Common myeloid progenitor, CD34-positive (primary cell): ENCODE results near the gene ANKRD28.

Experiments used
- CTCF ChIA-PET: fragments of 350-600 bp; sonication (Branson Sonifier 250); formaldehyde crosslinking; loops from one replicate; lab custom pipeline; 2021; ENCODE audit warnings: antibody characterized with exemption; lab: Charles Lee
- POLR2A ChIA-PET: fragments of 350-600 bp; sonication (Branson Sonifier 250); formaldehyde crosslinking; loops from one replicate; lab custom pipeline; 2021; ENCODE audit warnings: antibody characterized with exemption; lab: Charles Lee
- DNase-seq, 3 donors: peaks; one replicate each; pipeline versions ENCODE4 v3.0.0 to v3.0.0-alpha.2; 2013
- H3K27ac ChIP-seq, 2 experiments: 1 replicate in 1 of 2; 2 replicates in 1 of 2; pipeline ENCODE4 v1.7.0; 2013; ENCODE audit warnings: inconsistent platforms in 2 of 2, low read length in 2 of 2, mild to moderate bottlenecking in 2 of 2, low read depth in 1 of 2, moderate library complexity in 1 of 2; ENCODE audit not compliant: severe bottlenecking in 2 of 2, insufficient read depth in 1 of 2, poor library complexity in 1 of 2
- H3K27me3 ChIP-seq, 5 experiments: replicated peaks in 2 of 5; 1 replicate in 3 of 5; 2 replicates in 2 of 5; pipeline versions ENCODE4 v1.6.1 to v1.7.0; 2013; ENCODE audit warnings: low read length in 4 of 5, mild to moderate bottlenecking in 2 of 5, moderate library complexity in 2 of 5, inconsistent platforms in 1 of 5; ENCODE audit not compliant: insufficient read depth in 5 of 5, control insufficient read depth in 4 of 5
- H3K36me3 ChIP-seq, 4 experiments: 1 replicate in 2 of 4; 2 replicates in 2 of 4; pipeline versions ENCODE4 v1.6.1 to v1.7.0; 2013; ENCODE audit warnings: low read length in 3 of 4, control low read depth in 1 of 4, mild to moderate bottlenecking in 1 of 4; ENCODE audit not compliant: control insufficient read depth in 4 of 4, insufficient read depth in 4 of 4
- H3K4me1 ChIP-seq, 4 experiments: 1 replicate in 3 of 4; 2 replicates in 1 of 4; pipeline versions ENCODE4 v1.6.1 to v1.7.1; 2013; ENCODE audit warnings: low read length in 3 of 4, mild to moderate bottlenecking in 3 of 4, control low read depth in 1 of 4, inconsistent platforms in 1 of 4, moderate library complexity in 1 of 4; ENCODE audit not compliant: control insufficient read depth in 4 of 4, insufficient read depth in 4 of 4; ENCODE audit errors: control extremely low read depth in 1 of 4
- H3K4me3 ChIP-seq, 7 experiments: 1 replicate in 4 of 7; 2 replicates in 3 of 7; pipeline versions ENCODE4 v1.5.1 to v1.7.0; 2013; ENCODE audit warnings: mild to moderate bottlenecking in 7 of 7, low read length in 6 of 7, moderate library complexity in 6 of 7, inconsistent platforms in 2 of 7, low read depth in 2 of 7, control low read depth in 1 of 7; ENCODE audit not compliant: insufficient read depth in 4 of 7, control insufficient read depth in 1 of 7; ENCODE audit errors: extremely low read depth in 1 of 7
- H3K9me3 ChIP-seq, 5 experiments: 1 replicate in 4 of 5; 2 replicates in 1 of 5; pipeline versions ENCODE4 v1.6.1 to v1.7.1; 2013; ENCODE audit warnings: low read length in 4 of 5, mild to moderate bottlenecking in 2 of 5, inconsistent platforms in 1 of 5, low read depth in 1 of 5, moderate library complexity in 1 of 5; ENCODE audit not compliant: control insufficient read depth in 4 of 5, insufficient read depth in 2 of 5; ENCODE audit errors: control extremely low read depth in 1 of 5
- WGBS: methylation state at CpG from one replicate; pipeline ENCODE4 v1.1.5; 2013; ENCODE audit not compliant: insufficient coverage; 5-methylcytosine and 5-hydroxymethylcytosine counted together

Gene ANKRD28

GRCh38 chr3:15771444-15771843 is 26.3 kb downstream of the ANKRD28 start:
- DNase-seq, result peak in 1 of 3 donors; percentile 9
- H3K4me3 ChIP-seq, result no peak overlapping the region
- H3K9me3 ChIP-seq, result no peaks in the 10 kb centered on the region
- peaks cover 0 to 11% (median 5%) of the 10 kb centered on the region in 4 experiments for H3K4me1 ChIP-seq
- no CpG with 5 or more reads among the region's 1 CpG for WGBS
- peaks cover 7 to 58% (median 16%) of the 10 kb centered on the region in 4 experiments for H3K36me3 ChIP-seq
- CTCF ChIA-PET, result interaction anchor here (0.7 to 1.1 kb wide), 2 partner anchors 23 to 35 kb away, joined by 3 read pairs; no protein-coding TSS in a partner anchor
- H3K27ac ChIP-seq, result no peak overlapping the region
- no peaks in the 10 kb centered on the region for H3K27me3 ChIP-seq
- POLR2A ChIA-PET, result no interaction called here

- Histone ChIP-seq H3K27ac (no peak overlapping the region), H3K27me3 (no peaks in the 10 kb centered on the region), H3K9me3 (no peaks in the 10 kb centered on the region), H3K4me1 (peaks cover 0 to 11% (median 5%) of the 10 kb centered on the region in 4 experiments), H3K36me3 (peaks cover 16 to 69% (median 22%) of the 10 kb centered on the region in 4 experiments), H3K4me3 (no peak overlapping the region)
- CTCF ChIA-PET, result interaction anchor here (1.0 to 2.1 kb wide), 5 partner anchors 11 to 44 kb away, joined by 3 to 7 read pairs (median 3); no protein-coding TSS in a partner anchor
- peak; percentile 22 to 43 (median 36) for DNase-seq
- no CpG with 5 or more reads among the region's 2 CpGs for WGBS
- POLR2A ChIA-PET, result no interaction called here
Measured at GRCh38 chr3:15769256-15769915, 28.4 kb downstream of the ANKRD28 start.

GRCh38 chr3:15768421-15769255 is 29.1 kb downstream of the ANKRD28 start:
- H3K27ac ChIP-seq, result peak overlapping the region in 1 of 2 experiments; percentile 26
- ChIA-PET POLR2A (interaction anchor here (0.7 kb wide), 1 partner anchor 9 kb away, joined by 4 read pairs; no protein-coding TSS in a partner anchor), CTCF (interaction anchor here (1.0 to 2.1 kb wide), 6 partner anchors 10 to 45 kb away, joined by 3 to 7 read pairs (median 4); no protein-coding TSS in a partner anchor)
- no CpG with 5 or more reads among the region's 5 CpGs for WGBS
- H3K27me3 ChIP-seq, result no peaks in the 10 kb centered on the region
- peak in 2 of 3 donors; percentile 9 to 51 for DNase-seq
- peaks cover 22 to 72% (median 27%) of the 10 kb centered on the region in 4 experiments for H3K36me3 ChIP-seq
- H3K9me3 ChIP-seq, result no peaks in the 10 kb centered on the region
- peaks cover 0 to 11% (median 5%) of the 10 kb centered on the region in 4 experiments for H3K4me1 ChIP-seq
- H3K4me3 ChIP-seq, result no peak overlapping the region

GRCh38 chr3:15766406-15766805 is 31.4 kb downstream of the ANKRD28 start:
- DNase-seq, result no peak
- H3K27me3 ChIP-seq, result no peaks in the 10 kb centered on the region
- H3K27ac ChIP-seq, result no peak overlapping the region
- H3K4me3 ChIP-seq, result no peak overlapping the region
- H3K36me3 ChIP-seq, result peaks cover 26 to 67% (median 37%) of the 10 kb centered on the region in 4 experiments
- WGBS, result 100% methylated on average over 1 of the region's 1 CpG
- ChIA-PET POLR2A (no interaction called here), CTCF (interaction anchor here (1.4 to 2.1 kb wide), 4 partner anchors 8 to 23 kb away, joined by 3 to 6 read pairs (median 3); no protein-coding TSS in a partner anchor)
- H3K4me1 ChIP-seq, result peaks cover 0 to 21% (median 6%) of the 10 kb centered on the region in 4 experiments
- no peaks in the 10 kb centered on the region for H3K9me3 ChIP-seq

- Histone ChIP-seq H3K4me1 (peaks cover 0 to 8% (median under 1%) of the 10 kb centered on the region in 4 experiments), H3K4me3 (no peak overlapping the region), H3K36me3 (peaks cover 21 to 83% (median 59%) of the 10 kb centered on the region in 4 experiments), H3K27me3 (no peaks in the 10 kb centered on the region), H3K9me3 (no peaks in the 10 kb centered on the region), H3K27ac (no peak overlapping the region)
- DNase-seq, result no peak
- 83% methylated on average over 1 of the region's 3 CpGs for WGBS
- ChIA-PET CTCF (interaction anchor here (0.9 to 1.3 kb wide), 3 partner anchors 8 to 11 kb away, joined by 3 to 9 read pairs (median 3); no protein-coding TSS in a partner anchor), POLR2A (interaction anchor here (0.7 to 0.8 kb wide), 2 partner anchors 111 to 116 kb away, joined by 3 to 4 read pairs; no protein-coding TSS in a partner anchor)
Measured at GRCh38 chr3:15758295-15758694, 39.5 kb downstream of the ANKRD28 start.

GRCh38 chr3:15757824-15758223 is 40.0 kb downstream of the ANKRD28 start:
- Histone ChIP-seq H3K27me3 (no peaks in the 10 kb centered on the region), H3K9me3 (no peaks in the 10 kb centered on the region), H3K27ac (no peak overlapping the region), H3K4me1 (peaks cover 0 to 6% (median 0%) of the 10 kb centered on the region in 4 experiments), H3K4me3 (no peak overlapping the region), H3K36me3 (peaks cover 17 to 84% (median 57%) of the 10 kb centered on the region in 4 experiments)
- DNase-seq, result no peak
- WGBS, result no CpG with 5 or more reads among the region's 1 CpG
- ChIA-PET CTCF (interaction anchor here (0.9 to 1.0 kb wide), 2 partner anchors 8 to 12 kb away, joined by 3 read pairs; no protein-coding TSS in a partner anchor), POLR2A (no interaction called here)
